ENCODE results near the gene NDUFB1.

DNA sequence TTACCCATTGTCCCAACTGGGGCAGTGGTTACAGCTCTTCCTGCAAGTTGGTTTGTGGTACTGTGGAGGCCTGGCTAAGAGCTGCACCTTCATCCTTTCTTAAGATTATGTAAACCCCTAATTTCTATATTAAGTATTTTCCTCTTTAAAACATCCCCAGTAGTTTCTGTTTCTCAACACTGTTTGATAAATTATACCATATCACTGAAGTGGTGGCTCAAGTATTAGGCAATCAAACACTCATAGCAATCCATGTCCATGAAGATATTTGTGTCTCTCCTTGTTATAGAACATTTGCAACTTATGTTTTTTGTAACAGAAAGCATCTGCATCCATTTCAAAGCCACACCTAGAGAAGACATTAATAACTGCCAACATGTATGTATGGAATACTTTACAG is 47.0 kb downstream of the NDUFB1 start:
- TF ChIP-seq, protein P1, sequence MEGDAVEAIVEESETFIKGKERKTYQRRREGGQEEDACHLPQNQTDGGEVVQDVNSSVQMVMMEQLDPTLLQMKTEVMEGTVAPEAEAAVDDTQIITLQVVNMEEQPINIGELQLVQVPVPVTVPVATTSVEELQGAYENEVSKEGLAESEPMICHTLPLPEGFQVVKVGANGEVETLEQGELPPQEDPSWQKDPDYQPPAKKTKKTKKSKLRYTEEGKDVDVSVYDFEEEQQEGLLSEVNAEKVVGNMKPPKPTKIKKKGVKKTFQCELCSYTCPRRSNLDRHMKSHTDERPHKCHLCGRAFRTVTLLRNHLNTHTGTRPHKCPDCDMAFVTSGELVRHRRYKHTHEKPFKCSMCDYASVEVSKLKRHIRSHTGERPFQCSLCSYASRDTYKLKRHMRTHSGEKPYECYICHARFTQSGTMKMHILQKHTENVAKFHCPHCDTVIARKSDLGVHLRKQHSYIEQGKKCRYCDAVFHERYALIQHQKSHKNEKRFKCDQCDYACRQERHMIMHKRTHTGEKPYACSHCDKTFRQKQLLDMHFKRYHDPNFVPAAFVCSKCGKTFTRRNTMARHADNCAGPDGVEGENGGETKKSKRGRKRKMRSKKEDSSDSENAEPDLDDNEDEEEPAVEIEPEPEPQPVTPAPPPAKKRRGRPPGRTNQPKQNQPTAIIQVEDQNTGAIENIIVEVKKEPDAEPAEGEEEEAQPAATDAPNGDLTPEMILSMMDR (IDR thresholded peaks at IDR 0.05), result no peak
- TF ChIP-seq POLR2A (IDR thresholded peaks at IDR 0.05), result no peak

All from heart left ventricle (tissue), 13 donors.